Endothelial cell (in vitro differentiated cells): ENCODE measurements around the gene NUBPL. TPM values are rescaled to one million over a fixed set of nuclear protein-coding genes. Genes with fewer than 3 reads are reported as not detected.
"Not testable (repeated sequence)": the region's sequence is repeated elsewhere in the genome, so short reads cannot be mapped to it uniquely, and the experiment has no call there.

ENCODE experiments used
- DNase-seq: peaks from one replicate; pipeline ENCODE4 v3.0.0; 2021; ENCODE audit warnings: low spot score
- H3K27ac Mint-ChIP-seq: one replicate; pipeline ENCODE4 v1.8.0; 2021; ENCODE audit warnings: mixed read lengths, inconsistent platforms; ENCODE audit not compliant: unreplicated experiment
- H3K27me3 Mint-ChIP-seq: one replicate; pipeline ENCODE4 v1.8.0; 2021; ENCODE audit warnings: mild to moderate bottlenecking, moderate library complexity, mixed read lengths, inconsistent platforms; ENCODE audit not compliant: unreplicated experiment
- H3K36me3 Mint-ChIP-seq: one replicate; pipeline ENCODE4 v1.8.0; 2021; ENCODE audit warnings: mild to moderate bottlenecking, low read depth, mixed read lengths, inconsistent platforms; ENCODE audit not compliant: unreplicated experiment
- H3K4me1 Mint-ChIP-seq: one replicate; pipeline ENCODE4 v1.8.0; 2021; ENCODE audit warnings: mild to moderate bottlenecking, mixed read lengths, inconsistent platforms; ENCODE audit not compliant: unreplicated experiment
- H3K4me3 Mint-ChIP-seq: one replicate; pipeline ENCODE4 v1.8.0; 2021; ENCODE audit warnings: mild to moderate bottlenecking, mixed read lengths, inconsistent platforms; ENCODE audit not compliant: unreplicated experiment
- H3K9me3 Mint-ChIP-seq: one replicate; pipeline ENCODE4 v1.8.0; 2021; ENCODE audit warnings: mixed read lengths, inconsistent platforms; ENCODE audit not compliant: unreplicated experiment
- total RNA-seq: library from RNA; stranded (reverse); fragmentation: NEBNext Ultra II Directional; extraction: Animal tissue kit (Norgen Biotek cat#: 25700); gene quantifications from one replicate; pipeline ENCODE4 v1.2.1, GENCODE V29; 2021; ENCODE audit not compliant: unreplicated experiment
- TF ChIP-seq, protein P1 (sequence below): fragments of 200-600 bp; sonication (generic); IDR thresholded peaks from one replicate; pipeline ENCODE4 v1.5.0; 2021; ENCODE audit warnings: antibody characterized with exemption; ENCODE audit not compliant: unreplicated experiment

The NUBPL gene
- total RNA-seq, 1 donor from 2014 or later, result 11.3 TPM

DNA sequence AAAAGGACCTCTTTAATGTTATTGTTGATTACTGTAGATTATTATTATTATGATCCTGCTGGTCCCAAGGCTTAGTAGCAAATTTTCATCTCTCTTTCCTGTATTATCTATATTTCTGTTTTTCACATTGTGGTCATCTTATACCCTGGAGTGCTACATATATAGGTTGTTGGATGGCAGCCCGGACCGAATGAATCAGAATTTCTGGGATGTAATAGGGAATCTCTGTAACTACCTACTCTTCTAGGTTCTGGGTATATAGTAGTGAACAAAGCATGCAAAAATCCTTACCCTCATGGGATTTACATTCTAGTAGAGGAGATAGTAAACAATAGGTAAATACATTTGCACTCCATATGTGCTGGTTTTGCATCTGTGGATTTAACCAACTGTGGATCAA, 31.4 kb downstream of the NUBPL start:
- no peaks in the 10 kb centered on the region for H3K36me3 Mint-ChIP-seq
- no peak overlapping the region for H3K4me3 Mint-ChIP-seq
- H3K27ac Mint-ChIP-seq, result no peak overlapping the region
- TF ChIP-seq, protein P1, sequence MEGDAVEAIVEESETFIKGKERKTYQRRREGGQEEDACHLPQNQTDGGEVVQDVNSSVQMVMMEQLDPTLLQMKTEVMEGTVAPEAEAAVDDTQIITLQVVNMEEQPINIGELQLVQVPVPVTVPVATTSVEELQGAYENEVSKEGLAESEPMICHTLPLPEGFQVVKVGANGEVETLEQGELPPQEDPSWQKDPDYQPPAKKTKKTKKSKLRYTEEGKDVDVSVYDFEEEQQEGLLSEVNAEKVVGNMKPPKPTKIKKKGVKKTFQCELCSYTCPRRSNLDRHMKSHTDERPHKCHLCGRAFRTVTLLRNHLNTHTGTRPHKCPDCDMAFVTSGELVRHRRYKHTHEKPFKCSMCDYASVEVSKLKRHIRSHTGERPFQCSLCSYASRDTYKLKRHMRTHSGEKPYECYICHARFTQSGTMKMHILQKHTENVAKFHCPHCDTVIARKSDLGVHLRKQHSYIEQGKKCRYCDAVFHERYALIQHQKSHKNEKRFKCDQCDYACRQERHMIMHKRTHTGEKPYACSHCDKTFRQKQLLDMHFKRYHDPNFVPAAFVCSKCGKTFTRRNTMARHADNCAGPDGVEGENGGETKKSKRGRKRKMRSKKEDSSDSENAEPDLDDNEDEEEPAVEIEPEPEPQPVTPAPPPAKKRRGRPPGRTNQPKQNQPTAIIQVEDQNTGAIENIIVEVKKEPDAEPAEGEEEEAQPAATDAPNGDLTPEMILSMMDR, result no peak
- no peaks in the 10 kb centered on the region for H3K9me3 Mint-ChIP-seq
- DNase-seq, result no peak
- H3K4me1 Mint-ChIP-seq, result peaks cover 10% of the 10 kb centered on the region
- no peaks in the 10 kb centered on the region for H3K27me3 Mint-ChIP-seq

DNA sequence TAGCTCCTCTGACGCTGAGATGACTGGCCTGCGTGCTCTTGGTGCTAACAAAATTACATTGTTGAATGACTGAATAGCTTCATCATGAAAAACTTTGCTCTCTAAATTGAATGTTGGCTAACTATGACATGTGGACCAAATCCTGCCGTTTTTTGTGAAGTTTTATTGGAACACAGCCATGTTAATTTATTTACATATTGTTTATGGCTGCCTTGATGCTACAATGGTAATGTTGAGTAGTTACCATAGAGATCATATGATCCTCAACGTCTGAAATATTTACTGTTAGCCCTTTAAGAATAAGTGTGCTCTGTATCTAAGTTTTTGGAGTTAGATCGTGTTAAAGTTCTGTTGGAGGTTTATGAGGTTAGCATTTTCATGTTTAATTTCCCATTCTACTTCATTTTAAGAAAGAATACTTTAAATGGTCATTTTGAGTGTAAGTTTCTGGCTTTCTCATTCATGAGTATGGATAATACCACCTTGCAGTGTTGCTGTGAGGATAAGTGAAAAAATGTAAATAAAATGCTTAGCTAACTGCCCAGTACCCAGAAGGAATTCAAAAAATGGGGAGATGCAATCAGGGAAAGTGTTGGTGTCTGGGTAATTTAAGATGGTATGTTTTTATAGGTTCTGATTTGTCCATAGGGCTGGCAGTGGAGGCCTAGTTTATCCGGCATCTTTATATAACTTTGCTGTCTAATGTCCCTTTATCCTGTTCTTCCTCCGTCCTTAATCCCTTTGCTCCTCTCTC, 35.3 kb downstream of the NUBPL start:
- DNase-seq, result no peak
- H3K27ac Mint-ChIP-seq, result no peak overlapping the region
- TF ChIP-seq, protein P1, result no peak
- peaks cover 4% of the 10 kb centered on the region for H3K4me1 Mint-ChIP-seq
- no peaks in the 10 kb centered on the region for H3K9me3 Mint-ChIP-seq
- H3K4me3 Mint-ChIP-seq, result no peak overlapping the region
- H3K27me3 Mint-ChIP-seq, result no peaks in the 10 kb centered on the region
- H3K36me3 Mint-ChIP-seq, result peaks cover 10% of the 10 kb centered on the region

DNA sequence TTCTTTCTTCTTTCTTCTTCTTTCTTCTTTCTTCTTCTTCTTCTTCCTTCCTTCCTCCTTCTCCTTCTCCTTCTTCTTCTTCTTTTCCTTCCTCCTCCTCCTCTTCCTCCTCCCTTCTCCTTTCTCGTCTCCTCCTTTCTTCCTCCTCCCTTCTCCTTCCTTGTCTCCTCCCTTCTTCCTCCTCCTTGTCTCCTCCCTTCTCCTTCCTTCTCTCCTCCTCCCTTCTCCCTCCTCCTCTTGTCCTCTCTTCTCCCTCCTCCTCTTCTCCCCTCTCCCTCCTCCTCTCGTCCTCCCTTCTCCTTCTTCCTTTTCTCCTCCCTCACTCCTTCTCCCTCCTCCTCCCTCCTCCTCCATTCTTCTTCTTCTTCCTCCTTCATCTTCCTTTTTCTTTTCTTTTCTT, 44.5 kb downstream of the NUBPL start:
- H3K9me3 Mint-ChIP-seq, result peaks cover 6% of the 10 kb centered on the region
- H3K4me1 Mint-ChIP-seq, result no peaks in the 10 kb centered on the region
- TF ChIP-seq, protein P1, result no peak
- no peak overlapping the region for H3K27ac Mint-ChIP-seq
- H3K36me3 Mint-ChIP-seq, result peaks cover 26% of the 10 kb centered on the region
- no peak for DNase-seq
- no peaks in the 10 kb centered on the region for H3K27me3 Mint-ChIP-seq
- H3K4me3 Mint-ChIP-seq, result no peak overlapping the region

DNA sequence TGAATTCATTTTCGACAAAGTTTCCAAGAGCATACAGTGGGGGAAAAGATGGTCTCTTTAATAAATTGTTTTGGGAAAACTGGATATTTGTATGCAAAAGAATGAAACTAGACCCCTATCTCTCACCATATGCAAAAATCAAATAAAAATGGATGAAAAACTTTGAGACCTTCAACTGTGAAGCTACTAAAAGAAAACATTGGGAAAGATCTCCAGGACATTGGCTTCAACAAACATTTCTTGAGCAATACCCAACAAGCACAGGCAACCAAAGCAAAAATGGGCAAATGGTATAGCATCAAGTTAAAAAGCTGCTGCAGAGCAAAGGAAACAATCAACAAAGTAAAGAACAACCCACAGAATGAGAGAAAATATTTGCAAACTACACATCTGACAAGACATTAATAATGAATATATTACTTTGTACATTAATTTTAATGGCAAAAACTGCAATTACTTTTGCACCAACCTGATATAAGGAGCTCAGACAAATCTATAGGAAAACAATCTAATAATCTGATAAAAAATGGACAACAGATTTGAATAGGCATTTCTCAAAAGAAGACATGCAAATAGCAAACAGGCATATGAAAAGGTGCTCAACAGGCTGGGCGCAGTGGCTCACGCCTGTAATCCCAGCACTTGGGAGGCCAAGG, 50.7 kb downstream of the NUBPL start:
- TF ChIP-seq, protein P1, result no peak
- Mint-ChIP-seq H3K4me3 (no peak overlapping the region), H3K36me3 (peaks cover 12% of the 10 kb centered on the region), H3K27me3 (peaks cover 1% of the 10 kb centered on the region), H3K27ac (no peak overlapping the region), H3K4me1 (no peaks in the 10 kb centered on the region), H3K9me3 (peaks cover 6% of the 10 kb centered on the region)
- no peak for DNase-seq

DNA sequence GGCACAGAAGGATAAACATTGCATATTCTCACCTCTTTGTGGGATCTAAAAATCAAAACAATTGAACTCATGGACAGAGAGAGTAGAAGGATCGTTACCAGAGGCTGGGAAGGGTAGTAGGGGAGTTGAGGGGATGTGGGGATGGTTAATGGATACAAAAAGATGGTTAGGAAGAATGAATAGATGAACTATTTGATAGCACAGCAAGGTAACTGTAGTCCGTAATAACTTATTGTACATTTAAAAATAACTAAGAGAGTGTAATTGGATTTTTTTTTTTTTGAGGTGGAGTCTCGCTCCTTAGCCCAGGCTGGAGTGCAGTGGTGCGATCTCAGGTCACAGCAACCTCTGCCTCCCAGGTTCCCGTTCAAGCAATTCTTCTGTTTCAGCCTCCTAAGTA, 52.0 kb downstream of the NUBPL start:
- H3K4me3 Mint-ChIP-seq, result no peak overlapping the region
- H3K4me1 Mint-ChIP-seq, result no peaks in the 10 kb centered on the region
- no peaks in the 10 kb centered on the region for H3K9me3 Mint-ChIP-seq
- TF ChIP-seq, protein P1, result no peak
- peaks cover 1% of the 10 kb centered on the region for H3K27me3 Mint-ChIP-seq
- peaks cover 10% of the 10 kb centered on the region for H3K36me3 Mint-ChIP-seq
- DNase-seq, result no peak
- H3K27ac Mint-ChIP-seq, result no peak overlapping the region

DNA sequence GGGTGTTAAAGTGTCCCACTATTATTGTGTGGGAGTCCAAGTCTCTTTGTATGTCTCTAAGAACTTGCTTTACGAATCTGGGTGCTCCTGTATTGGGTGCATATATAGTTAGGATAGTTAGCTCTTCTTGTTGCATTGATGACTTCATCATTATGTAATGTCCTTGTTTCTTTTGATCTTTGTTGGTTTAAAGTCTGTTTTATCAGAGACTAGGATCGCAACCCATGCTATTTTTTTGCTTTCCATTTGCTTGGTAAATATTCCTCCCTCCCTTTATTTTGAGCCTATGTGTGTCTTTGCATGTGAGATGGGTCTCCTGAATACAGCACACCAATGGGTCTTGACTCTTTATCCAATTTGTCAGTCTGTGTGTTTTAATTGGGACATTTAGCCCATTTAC, 57.7 kb downstream of the NUBPL start:
- Mint-ChIP-seq H3K36me3 (peaks cover 27% of the 10 kb centered on the region), H3K9me3 (peaks cover 21% of the 10 kb centered on the region)
- not testable (repeated sequence) for H3K4me1 Mint-ChIP-seq, H3K27me3 Mint-ChIP-seq, DNase-seq, H3K27ac Mint-ChIP-seq, H3K4me3 Mint-ChIP-seq
